KMS-11 (cell line): ENCODE results near the gene CABLES1.

Experiments
- H2AFZ ChIP-seq: fragments of 200-600 bp; sonication (generic); 2 replicates; pipeline ENCODE4 v1.6.1; 2016; ENCODE audit warnings: antibody characterized with exemption, mixed run types, low read depth
- H3K27ac ChIP-seq: fragments of 200-600 bp; sonication (generic); 2 replicates; pipeline ENCODE4 v1.6.1; 2016; ENCODE audit warnings: mild to moderate bottlenecking, mixed run types
- H3K27me3 ChIP-seq: fragments of 200-600 bp; sonication (generic); 2 replicates; pipeline ENCODE4 v1.6.1; 2017; ENCODE audit warnings: mild to moderate bottlenecking, low read depth, mixed run types, moderate library complexity; ENCODE audit not compliant: insufficient read depth
- H3K36me3 ChIP-seq: fragments of 200-600 bp; sonication (generic); 2 replicates; pipeline ENCODE4 v1.6.1; 2017; ENCODE audit warnings: mild to moderate bottlenecking, mixed run types; ENCODE audit not compliant: insufficient read depth
- H3K4me1 ChIP-seq: fragments of 200-600 bp; sonication (generic); 2 replicates; pipeline ENCODE4 v1.6.1; 2016; ENCODE audit warnings: mild to moderate bottlenecking, low read depth, mixed run types; ENCODE audit not compliant: poor library complexity, severe bottlenecking
- H3K4me2 ChIP-seq: fragments of 200-600 bp; sonication (generic); 2 replicates; pipeline ENCODE4 v1.7.0; 2016; ENCODE audit warnings: mild to moderate bottlenecking, mixed run types
- H3K4me3 ChIP-seq: fragments of 200-600 bp; sonication (generic); IDR thresholded peaks from 2 replicates; pipeline ENCODE4 v1.6.1; 2017; ENCODE audit warnings: low read depth, low read length, mixed read lengths; ENCODE audit not compliant: insufficient read depth
- H3K79me2 ChIP-seq: fragments of 200-600 bp; sonication (generic); 2 replicates; pipeline ENCODE4 v1.6.1; 2016; ENCODE audit warnings: low read depth, mixed run types; ENCODE audit not compliant: insufficient read depth
- H3K9ac ChIP-seq: fragments of 200-600 bp; sonication (generic); 2 replicates; pipeline ENCODE4 v1.6.1; 2016; ENCODE audit warnings: mild to moderate bottlenecking, mixed run types
- H4K20me1 ChIP-seq: fragments of 200-600 bp; sonication (generic); 2 replicates; pipeline ENCODE4 v1.6.1; 2016; ENCODE audit warnings: mild to moderate bottlenecking, mixed run types; ENCODE audit not compliant: insufficient read depth
- TF ChIP-seq, protein P1 (sequence below): fragments of 200-600 bp; sonication (generic); conservative IDR thresholded peaks from 2 replicates; pipeline ENCODE4 v1.6.1; 2017; ENCODE audit warnings: low read depth, mild to moderate bottlenecking, antibody characterized with exemption, low read length, moderate library complexity, mixed read lengths

CABLES1 gene

DNA sequence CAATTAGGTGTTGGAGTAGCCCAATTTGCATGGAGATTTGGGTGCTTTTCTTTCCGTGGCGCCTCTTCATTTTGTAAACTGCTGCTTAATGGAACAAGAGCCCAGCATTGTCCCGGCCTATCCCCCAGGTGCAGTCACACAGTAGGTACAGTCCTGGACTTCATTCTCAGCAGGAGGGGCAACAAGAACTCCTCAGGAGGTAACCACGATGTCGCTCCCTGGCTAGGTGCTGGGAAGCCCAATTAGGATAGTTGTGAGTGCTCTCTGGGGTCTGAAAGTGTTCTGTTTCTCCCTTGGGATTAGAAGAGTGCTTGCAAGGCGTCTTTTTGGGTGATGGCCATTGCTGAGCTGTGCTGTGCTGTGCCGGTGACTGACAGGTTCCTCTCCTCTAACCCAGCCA, 53.8 kb downstream of the CABLES1 start:
- no peak overlapping the region for H3K4me2 ChIP-seq
- peaks cover 84% of the 10 kb centered on the region for H3K4me1 ChIP-seq
- no peaks in the 10 kb centered on the region for H4K20me1 ChIP-seq
- H3K4me3 ChIP-seq: no peak overlapping the region
- H3K36me3 ChIP-seq: peaks cover 18% of the 10 kb centered on the region; the same call in 1 of the 2 replicates
- H3K9ac ChIP-seq: no peak overlapping the region
- peaks cover 75% of the 10 kb centered on the region for H3K79me2 ChIP-seq
- TF ChIP-seq, protein P1, sequence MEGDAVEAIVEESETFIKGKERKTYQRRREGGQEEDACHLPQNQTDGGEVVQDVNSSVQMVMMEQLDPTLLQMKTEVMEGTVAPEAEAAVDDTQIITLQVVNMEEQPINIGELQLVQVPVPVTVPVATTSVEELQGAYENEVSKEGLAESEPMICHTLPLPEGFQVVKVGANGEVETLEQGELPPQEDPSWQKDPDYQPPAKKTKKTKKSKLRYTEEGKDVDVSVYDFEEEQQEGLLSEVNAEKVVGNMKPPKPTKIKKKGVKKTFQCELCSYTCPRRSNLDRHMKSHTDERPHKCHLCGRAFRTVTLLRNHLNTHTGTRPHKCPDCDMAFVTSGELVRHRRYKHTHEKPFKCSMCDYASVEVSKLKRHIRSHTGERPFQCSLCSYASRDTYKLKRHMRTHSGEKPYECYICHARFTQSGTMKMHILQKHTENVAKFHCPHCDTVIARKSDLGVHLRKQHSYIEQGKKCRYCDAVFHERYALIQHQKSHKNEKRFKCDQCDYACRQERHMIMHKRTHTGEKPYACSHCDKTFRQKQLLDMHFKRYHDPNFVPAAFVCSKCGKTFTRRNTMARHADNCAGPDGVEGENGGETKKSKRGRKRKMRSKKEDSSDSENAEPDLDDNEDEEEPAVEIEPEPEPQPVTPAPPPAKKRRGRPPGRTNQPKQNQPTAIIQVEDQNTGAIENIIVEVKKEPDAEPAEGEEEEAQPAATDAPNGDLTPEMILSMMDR: no peak
- no peak overlapping the region for H3K27ac ChIP-seq
- H2AFZ ChIP-seq: no peak overlapping the region
- H3K27me3 ChIP-seq: no peaks in the 10 kb centered on the region

DNA sequence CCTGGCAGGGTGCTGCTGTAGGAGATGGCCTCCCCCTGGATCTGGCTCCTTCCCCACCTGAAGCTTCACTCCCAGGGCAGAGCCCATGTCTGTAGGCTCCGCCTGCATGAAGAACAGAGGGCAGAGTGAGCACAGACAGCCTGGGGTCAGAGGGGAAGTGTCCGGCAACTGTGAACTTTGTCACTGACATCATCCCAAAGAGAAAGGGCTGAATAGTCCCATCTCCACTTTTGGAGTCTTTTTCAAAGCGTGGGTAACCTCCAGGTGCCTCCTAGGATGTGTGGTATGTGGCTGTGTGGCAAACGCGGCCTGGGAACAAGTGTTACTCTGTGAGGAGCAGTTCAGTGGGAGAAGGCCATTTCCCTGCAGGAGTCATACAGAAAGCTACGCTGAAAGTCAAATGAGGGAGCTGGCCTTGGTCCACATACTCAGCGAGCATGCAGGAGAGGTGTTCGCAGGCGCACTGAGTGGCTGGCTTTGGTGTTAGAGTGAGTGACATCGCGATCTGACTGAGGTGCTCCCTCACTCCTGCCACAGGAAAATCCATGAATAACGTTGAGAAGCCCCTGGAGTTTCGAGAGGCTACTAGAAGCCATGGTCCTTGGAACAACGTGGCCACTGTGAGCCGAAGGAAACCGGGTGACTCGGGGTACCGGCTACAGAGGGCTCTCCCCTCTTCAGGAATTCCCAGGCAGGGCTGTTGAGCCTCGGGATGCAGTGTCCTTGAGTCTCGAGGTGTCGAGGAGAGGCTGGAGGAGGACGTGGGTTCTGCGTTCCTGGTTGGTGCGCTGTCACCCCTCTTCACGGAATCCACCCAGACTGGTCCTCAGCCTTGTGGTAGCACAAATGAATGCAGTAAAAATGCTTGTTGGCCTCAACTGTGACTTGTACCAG, 54.7 kb downstream of the CABLES1 start:
- no peaks in the 10 kb centered on the region for H3K27me3 ChIP-seq
- H3K36me3 ChIP-seq: peaks cover 26% of the 10 kb centered on the region; the same call in 1 of the 2 replicates
- TF ChIP-seq, protein P1: no peak
- no peaks in the 10 kb centered on the region for H4K20me1 ChIP-seq
- no peak overlapping the region for H2AFZ ChIP-seq
- peaks cover 75% of the 10 kb centered on the region for H3K79me2 ChIP-seq
- H3K4me3 ChIP-seq: no peak overlapping the region
- no peak overlapping the region; the same call in 1 of the 2 replicates for H3K4me2 ChIP-seq
- peaks cover 79% of the 10 kb centered on the region for H3K4me1 ChIP-seq
- no peak overlapping the region; the same call in 1 of the 2 replicates for H3K27ac ChIP-seq
- H3K9ac ChIP-seq: no peak overlapping the region

DNA sequence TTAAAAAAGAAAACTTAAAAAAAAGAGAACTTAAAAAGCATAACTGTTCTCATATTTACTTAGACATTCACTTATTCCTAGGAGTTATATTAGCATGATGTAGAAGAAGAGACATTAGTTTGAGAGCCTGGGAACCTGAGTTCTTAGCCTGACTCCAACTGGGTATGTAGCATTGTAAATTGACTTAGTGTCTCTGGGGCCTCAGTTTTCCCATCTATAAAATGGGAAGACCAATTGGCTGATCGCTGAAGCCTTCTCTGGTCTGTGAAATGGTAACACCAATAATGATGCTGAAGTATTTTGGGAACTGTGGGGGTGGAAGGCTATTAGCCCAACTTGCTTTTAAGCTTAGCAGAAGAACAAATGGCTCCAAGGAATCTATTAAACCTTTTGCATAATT, 55.9 kb downstream of the CABLES1 start:
- Histone ChIP-seq H3K27ac (peak overlapping the region; percentile 12; the same call in 1 of the 2 replicates), H4K20me1 (no peaks in the 10 kb centered on the region), H3K36me3 (peaks cover 35% of the 10 kb centered on the region; the same call in 1 of the 2 replicates), H3K4me3 (no peak overlapping the region), H3K27me3 (no peaks in the 10 kb centered on the region), H3K4me2 (no peak overlapping the region; the same call in 1 of the 2 replicates), H2AFZ (no peak overlapping the region), H3K9ac (no peak overlapping the region), H3K79me2 (peaks cover 71% of the 10 kb centered on the region), H3K4me1 (peaks cover 72% of the 10 kb centered on the region)
- TF ChIP-seq, protein P1: no peak

DNA sequence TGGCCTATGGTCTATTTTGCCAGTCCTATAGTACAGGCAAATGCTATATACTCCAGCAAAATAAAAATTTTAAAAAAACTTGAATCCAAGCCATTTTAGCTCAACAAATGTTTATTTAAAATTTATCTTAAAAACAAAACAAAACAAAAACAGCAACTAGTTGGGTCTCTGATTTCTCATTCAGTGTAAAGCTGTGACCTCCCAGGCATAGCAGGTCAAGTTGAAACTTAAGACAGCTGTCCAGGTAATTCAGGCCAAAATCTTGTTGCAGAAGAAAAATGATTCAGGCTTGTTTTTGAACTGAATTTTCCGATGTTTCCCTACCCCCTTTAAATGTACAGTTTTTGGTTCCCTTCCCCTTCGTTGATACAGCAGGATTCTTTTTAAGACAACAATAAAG, 58.5 kb downstream of the CABLES1 start:
- Histone ChIP-seq H3K79me2 (peaks cover 47% of the 10 kb centered on the region; the same call in 1 of the 2 replicates), H3K9ac (no peak overlapping the region), H3K4me1 (peaks cover 54% of the 10 kb centered on the region), H3K27me3 (no peaks in the 10 kb centered on the region), H3K27ac (no peak overlapping the region; the same call in 1 of the 2 replicates), H2AFZ (no peak overlapping the region), H4K20me1 (no peaks in the 10 kb centered on the region), H3K4me3 (no peak overlapping the region), H3K36me3 (peaks cover 38% of the 10 kb centered on the region; the same call in 1 of the 2 replicates), H3K4me2 (no peak overlapping the region)
- TF ChIP-seq, protein P1: no peak
